Activated naive CD4-positive, alpha-beta T cell treated with anti-CD3 and anti-CD28 coated beads, Interleukin-2, amount 50 U/mL, for 72 hours (primary cell): ENCODE results near the gene SLC2A6. TPM values are rescaled to one million over a fixed set of nuclear protein-coding genes. Genes with fewer than 3 reads are reported as not detected.
"Not testable (repeated sequence)": the region's sequence is repeated elsewhere in the genome, so short reads cannot be mapped to it uniquely, and the experiment has no call there.

Experiments
- ATAC-seq, 2 donors: fragments of 150-1000 bp; cut with Tn5 transposase; 2 replicates each; pipeline ENCODE4 v1.10.0; 2021; ENCODE audit warnings: mild to moderate bottlenecking in 2 of 2, moderate library complexity in 2 of 2
- DNase-seq, 2 donors: peaks; one replicate each; pipeline ENCODE4 v3.0.0; 2021 to 2022; ENCODE audit warnings: low spot score in 2 of 2
- H3K27ac Mint-ChIP-seq, 2 donors: one replicate each; pipeline ENCODE4 v1.8.0; 2022; ENCODE audit warnings: mild to moderate bottlenecking in 2 of 2, mixed read lengths in 2 of 2
- H3K36me3 Mint-ChIP-seq, 2 donors: one replicate each; pipeline ENCODE4 v1.8.0; 2022; ENCODE audit warnings: mixed read lengths in 2 of 2
- H3K9me3 Mint-ChIP-seq, 2 donors: one replicate each; pipeline ENCODE4 v1.8.0; 2022; ENCODE audit warnings: mixed read lengths in 2 of 2
- total RNA-seq, 2 donors: library from RNA; stranded (reverse); gene quantifications; one replicate each; pipeline ENCODE4 v1.2.3, GENCODE V29; 2022

Gene SLC2A6
- total RNA-seq, 2 donors from 2014 or later: 1.0 to 1.8 TPM

DNA sequence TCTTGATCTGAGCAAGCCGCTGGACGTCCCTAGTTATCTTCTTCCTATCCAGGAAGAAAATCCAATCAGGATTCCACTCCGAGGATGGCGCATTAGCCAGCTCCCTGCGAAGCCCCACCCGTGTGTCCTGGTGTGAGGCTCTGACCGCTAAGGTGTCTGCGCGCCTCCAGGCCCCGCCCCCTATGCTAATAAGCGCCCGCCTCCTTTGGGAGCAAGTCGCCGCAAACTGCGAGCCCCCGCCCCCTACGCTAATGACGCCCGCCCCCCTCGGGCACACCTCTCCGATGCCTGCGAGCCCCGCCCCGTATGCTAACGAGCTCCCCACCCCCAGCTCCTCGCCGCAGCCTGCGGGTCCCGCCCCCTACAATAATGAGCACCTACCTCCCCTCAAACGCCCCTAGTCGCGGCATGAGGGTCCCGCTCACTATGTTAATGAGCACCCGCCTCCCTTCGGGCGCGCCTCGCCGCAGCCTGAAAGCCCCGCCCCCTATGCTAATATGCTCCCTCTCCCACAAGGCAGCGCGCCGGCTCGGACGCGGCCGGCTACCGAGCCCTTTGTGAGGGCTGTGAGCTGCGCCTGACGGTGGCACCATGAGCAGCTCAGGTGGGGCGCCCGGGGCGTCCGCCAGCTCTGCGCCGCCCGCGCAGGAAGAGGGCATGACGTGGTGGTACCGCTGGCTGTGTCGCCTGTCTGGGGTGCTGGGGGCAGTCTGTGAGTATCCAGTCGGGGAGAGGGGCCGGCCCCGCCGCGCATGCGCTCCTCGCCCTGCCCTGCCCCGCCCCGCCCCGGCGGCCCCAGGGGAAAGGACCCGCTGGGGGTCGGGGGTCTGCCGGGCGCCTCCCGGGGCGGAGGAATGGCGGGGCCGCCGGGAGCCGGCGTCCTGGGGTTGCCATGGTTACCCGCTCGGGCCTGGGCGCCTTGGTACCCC lies 19.2 kb downstream of the SLC2A6 start, which contains the start of gene CACFD1:
Gene CACFD1 (plus strand): TSS at position 503 of the 929 bp plus-strand sequence. CDS start 89 bp downstream, at position 592.
- Mint-ChIP-seq H3K36me3 (no peaks in the 10 kb centered on the region), H3K27ac (peak within 1 kb of the TSS; percentile 44 to 85), H3K9me3 (no peaks in the 10 kb centered on the region)
- DNase-seq (peak; percentile 88), ATAC-seq (peak; percentile 87 to 89)

GRCh38 chr9:133458643-133459312 lies 20.1 kb downstream of the SLC2A6 start:
- ATAC-seq (no peak), DNase-seq (no peak)
- no peaks in the 10 kb centered on the region for H3K9me3 Mint-ChIP-seq
- H3K27ac Mint-ChIP-seq: no peak overlapping the region
- H3K36me3 Mint-ChIP-seq: no peaks in the 10 kb centered on the region

DNA sequence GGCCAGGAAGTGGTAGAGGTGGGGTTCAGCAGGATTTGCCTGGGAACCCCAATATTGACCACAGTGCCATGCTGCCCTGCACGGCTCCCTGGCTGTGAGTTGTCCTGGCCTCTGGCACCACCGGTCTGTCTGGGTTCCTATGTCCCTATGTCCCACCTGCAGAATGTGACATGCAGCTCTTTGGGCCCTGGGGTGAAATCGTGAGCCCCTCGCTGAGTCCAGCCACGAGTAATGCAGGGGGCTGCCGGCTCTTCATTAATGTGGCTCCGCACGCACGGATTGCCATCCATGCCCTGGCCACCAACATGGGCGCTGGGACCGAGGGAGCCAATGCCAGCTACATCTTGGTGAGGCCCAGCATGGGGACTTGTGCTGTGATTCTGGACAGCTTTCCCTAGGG lies 21.2 kb downstream of the SLC2A6 start:
- DNase-seq (no peak), ATAC-seq (no peak)
- no peak overlapping the region for H3K27ac Mint-ChIP-seq
- no peaks in the 10 kb centered on the region for H3K36me3 Mint-ChIP-seq
- H3K9me3 Mint-ChIP-seq: no peaks in the 10 kb centered on the region

GRCh38 chr9:133457233-133457632 lies 21.7 kb downstream of the SLC2A6 start:
- H3K9me3 Mint-ChIP-seq: no peaks in the 10 kb centered on the region
- no peak for DNase-seq
- no peaks in the 10 kb centered on the region for H3K36me3 Mint-ChIP-seq
- H3K27ac Mint-ChIP-seq: no peak overlapping the region
- no peak for ATAC-seq

GRCh38 chr9:133456409-133456808 lies 22.5 kb downstream of the SLC2A6 start:
- H3K9me3 Mint-ChIP-seq: no peaks in the 10 kb centered on the region
- ATAC-seq: no peak
- no peak for DNase-seq
- no peaks in the 10 kb centered on the region for H3K36me3 Mint-ChIP-seq
- H3K27ac Mint-ChIP-seq: no peak overlapping the region

DNA sequence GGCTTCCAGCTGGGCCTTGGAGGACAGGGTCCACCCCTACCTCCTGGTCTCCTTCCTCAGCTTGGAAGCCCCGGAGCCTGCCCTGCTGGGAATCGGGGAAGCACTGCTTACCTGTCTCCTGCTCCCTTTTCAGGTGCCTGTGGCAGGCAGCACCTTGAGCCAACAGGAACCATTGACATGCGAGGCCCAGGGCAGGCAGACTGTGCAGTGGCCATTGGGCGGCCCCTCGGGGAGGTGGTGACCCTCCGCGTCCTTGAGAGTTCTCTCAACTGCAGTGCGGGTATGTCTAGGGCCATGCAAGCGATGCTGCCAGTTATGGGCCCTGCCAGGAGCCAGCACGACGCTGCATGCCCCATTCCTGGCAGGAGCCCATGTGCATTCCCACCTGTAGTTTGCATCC lies 23.0 kb downstream of the SLC2A6 start:
- H3K36me3 Mint-ChIP-seq: no peaks in the 10 kb centered on the region
- ATAC-seq: no peak
- DNase-seq: no peak
- no peak overlapping the region for H3K27ac Mint-ChIP-seq
- no peaks in the 10 kb centered on the region for H3K9me3 Mint-ChIP-seq

- ATAC-seq: no peak
- H3K36me3 Mint-ChIP-seq: no peaks in the 10 kb centered on the region
Measured at GRCh38 chr9:133454943-133455673, 23.8 kb downstream of the SLC2A6 start.

GRCh38 chr9:133454325-133454724 lies 24.6 kb downstream of the SLC2A6 start:
- H3K36me3 Mint-ChIP-seq: no peaks in the 10 kb centered on the region
- H3K27ac Mint-ChIP-seq: no peak overlapping the region
- no peaks in the 10 kb centered on the region for H3K9me3 Mint-ChIP-seq
- DNase-seq (no peak), ATAC-seq (no peak)

More at GRCh38 chr9:133454943-133455673, 23.8 kb downstream of the SLC2A6 start:
- DNase-seq: no peak
- Mint-ChIP-seq H3K9me3 (no peaks in the 10 kb centered on the region), H3K27ac (no peak overlapping the region)

DNA sequence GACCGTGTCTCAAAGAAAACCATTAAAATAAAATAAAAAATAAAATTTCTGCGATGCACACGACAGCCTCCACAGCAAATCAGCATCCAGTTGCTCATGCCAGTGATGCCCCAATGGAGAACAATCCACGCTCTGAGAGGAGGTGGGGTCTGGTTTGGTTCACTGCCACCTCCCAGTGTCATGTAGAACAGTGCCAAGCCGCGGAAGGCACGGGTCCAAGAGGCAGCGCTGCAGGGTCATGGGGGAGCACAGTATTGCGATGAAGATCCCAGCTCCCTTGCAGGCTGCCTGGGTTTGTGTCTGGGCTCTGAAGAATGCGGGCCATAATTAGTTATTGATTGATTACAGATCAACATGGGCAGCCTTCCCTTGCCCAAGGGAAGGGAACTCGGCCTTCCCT lies 25.2 kb downstream of the SLC2A6 start:
- H3K9me3 Mint-ChIP-seq: no peaks in the 10 kb centered on the region
- H3K27ac Mint-ChIP-seq: no peak overlapping the region
- DNase-seq (no peak), ATAC-seq (no peak)
- H3K36me3 Mint-ChIP-seq: no peaks in the 10 kb centered on the region

DNA sequence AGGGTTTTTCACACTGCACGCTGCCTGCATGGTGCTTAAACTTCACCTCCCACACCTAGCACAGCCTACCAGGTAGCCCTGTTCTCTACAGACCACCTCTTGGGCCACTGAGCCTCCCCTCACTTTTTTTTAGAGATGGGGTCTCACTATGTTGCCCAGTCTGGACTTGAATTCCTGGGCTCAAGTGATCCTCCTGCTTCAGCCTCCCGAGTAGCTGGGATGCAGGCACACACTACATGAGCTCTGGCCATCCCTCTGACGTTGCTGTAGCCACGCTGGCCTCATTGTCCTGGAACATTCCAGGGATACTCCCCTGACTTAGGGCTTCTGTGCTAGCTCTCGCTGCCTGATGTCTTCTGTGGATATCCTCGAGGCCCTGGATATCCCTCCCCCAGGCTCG lies 26.3 kb downstream of the SLC2A6 start:
- peak overlapping the region in 1 of 2 donors; percentile 36 for H3K27ac Mint-ChIP-seq
- DNase-seq: no peak
- H3K9me3 Mint-ChIP-seq: no peaks in the 10 kb centered on the region
- ATAC-seq: no peak
- no peaks in the 10 kb centered on the region for H3K36me3 Mint-ChIP-seq

DNA sequence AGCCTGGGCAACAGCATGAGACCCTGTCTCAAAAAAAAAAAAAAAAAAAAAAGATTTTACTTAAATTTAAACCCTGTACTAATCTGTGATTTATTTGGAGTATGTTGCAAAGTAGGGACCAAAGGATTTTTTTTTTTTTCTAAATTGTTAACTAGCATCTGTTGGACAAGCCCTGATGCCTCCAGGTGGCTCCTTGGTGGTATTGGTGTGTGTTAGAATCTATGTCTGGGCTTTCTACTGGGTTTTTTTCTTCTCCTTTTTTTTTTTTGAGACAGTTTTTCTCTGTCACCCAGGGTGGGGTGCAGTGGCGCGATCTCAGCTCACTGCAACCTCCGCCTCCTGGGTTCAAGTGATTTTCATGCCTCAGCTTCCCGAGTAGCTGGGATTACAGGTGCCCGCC lies 27.0 kb downstream of the SLC2A6 start:
- DNase-seq, H3K9me3 Mint-ChIP-seq, H3K36me3 Mint-ChIP-seq, H3K27ac Mint-ChIP-seq, ATAC-seq: not testable (repeated sequence)

- Mint-ChIP-seq H3K27ac (no peak overlapping the region), H3K36me3 (no peaks in the 10 kb centered on the region), H3K9me3 (no peaks in the 10 kb centered on the region)
- no peak for ATAC-seq
- DNase-seq: no peak
Measured at GRCh38 chr9:133449760-133450159, 29.1 kb downstream of the SLC2A6 start.

- Mint-ChIP-seq H3K36me3 (no peaks in the 10 kb centered on the region), H3K9me3 (no peaks in the 10 kb centered on the region), H3K27ac (no peak overlapping the region)
- DNase-seq (no peak), ATAC-seq (no peak)
Measured at GRCh38 chr9:133448487-133448972, 30.4 kb downstream of the SLC2A6 start.

GRCh38 chr9:133445293-133445969 lies 33.5 kb downstream of the SLC2A6 start:
- no peak overlapping the region for H3K27ac Mint-ChIP-seq

GRCh38 chr9:133443982-133444381 lies 34.9 kb downstream of the SLC2A6 start:
- Mint-ChIP-seq H3K9me3 (no peaks in the 10 kb centered on the region), H3K27ac (no peak overlapping the region), H3K36me3 (no peaks in the 10 kb centered on the region)
- no peak for DNase-seq
- ATAC-seq: no peak

More at GRCh38 chr9:133445293-133445969, 33.5 kb downstream of the SLC2A6 start:
- Mint-ChIP-seq H3K9me3 (no peaks in the 10 kb centered on the region), H3K36me3 (no peaks in the 10 kb centered on the region)
- DNase-seq: no peak
- ATAC-seq: no peak

GRCh38 chr9:133443248-133443647 lies 35.7 kb downstream of the SLC2A6 start:
- no peak overlapping the region for H3K27ac Mint-ChIP-seq
- DNase-seq (no peak), ATAC-seq (no peak)
- no peaks in the 10 kb centered on the region for H3K36me3 Mint-ChIP-seq
- H3K9me3 Mint-ChIP-seq: no peaks in the 10 kb centered on the region
